Keratinocyte (primary cell): ENCODE measurements around the gene SMCO1. TPM values are rescaled to one million over a fixed set of nuclear protein-coding genes. Genes with fewer than 3 reads are reported as not detected.

Experiments used
- DNase-seq: peaks from one replicate; pipeline ENCODE4 v3.0.0-alpha.2; 2011; ENCODE audit warnings: low read depth, missing footprints, low spot score
- FAIRE-seq: peaks from 2 replicates; lab custom pipeline; 2011; peaks lifted over from hg19 to GRCh38; lab: Jason Lieb, UNC
- H2AFZ ChIP-seq: 2 replicates; pipeline ENCODE4 v1.6.0; 2012; ENCODE audit warnings: low read length, control low read depth, inconsistent platforms; ENCODE audit not compliant: control insufficient read depth
- H3K27ac ChIP-seq: 2 replicates; pipeline ENCODE4 v1.5.1; 2011; ENCODE audit warnings: low read length; ENCODE audit not compliant: control insufficient read depth, insufficient read depth
- H3K27me3 ChIP-seq: 3 replicates; pipeline ENCODE4 v1.6.0; 2011; ENCODE audit warnings: low read length; ENCODE audit not compliant: control insufficient read depth, insufficient read depth; ENCODE audit errors: extremely low read depth
- H3K36me3 ChIP-seq, 2 experiments: 2 replicates in 1 of 2; 3 replicates in 1 of 2; pipeline ENCODE4 v1.5.1; 2011; ENCODE audit warnings: low read length in 2 of 2, mild to moderate bottlenecking in 1 of 2; ENCODE audit not compliant: control insufficient read depth in 2 of 2, insufficient read depth in 2 of 2; ENCODE audit errors: extremely low read depth in 1 of 2
- H3K4me1 ChIP-seq: 3 replicates; pipeline ENCODE4 v1.5.1; 2011; ENCODE audit warnings: low read length; ENCODE audit not compliant: control insufficient read depth, insufficient read depth; ENCODE audit errors: extremely low read depth
- H3K4me2 ChIP-seq: 3 replicates; pipeline ENCODE4 v1.6.0; 2011; ENCODE audit warnings: low read depth, low read length; ENCODE audit not compliant: control insufficient read depth, insufficient read depth; ENCODE audit errors: extremely low read depth
- H3K4me3 ChIP-seq, 3 experiments: fragments of 200-600 bp in 1 of 3; sonication (generic) in 1 of 3; 2 replicates in 2 of 3; 3 replicates in 1 of 3; pipeline ENCODE4 v1.5.1; 2011 to 2016; ENCODE audit warnings: low read length in 3 of 3, mild to moderate bottlenecking in 3 of 3, control low read depth in 2 of 3, inconsistent platforms in 1 of 3, low read depth in 1 of 3, mixed read lengths in 1 of 3, mixed run types in 1 of 3, moderate library complexity in 1 of 3; ENCODE audit not compliant: control insufficient read depth in 2 of 3, insufficient read depth in 2 of 3; ENCODE audit errors: extremely low read depth in 1 of 3
- H3K79me2 ChIP-seq: 2 replicates; pipeline ENCODE4 v1.6.0; 2012; ENCODE audit warnings: low read length; ENCODE audit not compliant: control insufficient read depth, insufficient read depth
- H3K9ac ChIP-seq: 3 replicates; pipeline ENCODE4 v1.6.0; 2011; ENCODE audit warnings: low read length; ENCODE audit not compliant: control insufficient read depth, insufficient read depth; ENCODE audit errors: extremely low read depth
- H3K9me1 ChIP-seq: 3 replicates; pipeline ENCODE4 v1.6.0; 2011; ENCODE audit warnings: low read length; ENCODE audit not compliant: control insufficient read depth, insufficient read depth; ENCODE audit errors: extremely low read depth
- H3K9me3 ChIP-seq: 2 replicates; pipeline ENCODE4 v1.5.1; 2012; ENCODE audit warnings: low read depth, low read length; ENCODE audit not compliant: control insufficient read depth
- H4K20me1 ChIP-seq: 3 replicates; pipeline ENCODE4 v1.6.0; 2011; ENCODE audit warnings: low read length; ENCODE audit not compliant: control insufficient read depth, insufficient read depth; ENCODE audit errors: extremely low read depth
- EZH2 ChIP-seq: IDR thresholded peaks from one replicate; pipeline ENCODE4 v1.6.1; 2012; ENCODE audit warnings: inconsistent platforms, mild to moderate bottlenecking, low read length, moderate library complexity
- dilution Hi-C: fragments of 300-500 bp; cut with MboI; formaldehyde crosslinking; loops from one replicate; pipeline ENCODE4 v1.7.0; 2020; ENCODE audit warnings: low sequenced_read_pairs; ENCODE audit not compliant: extremely low pct_ligation_motif_present
- polyA plus RNA-seq, 5 experiments: library from polyadenylated mRNA; depleted of rRNA in 3 of 5; stranded (reverse) in 3 of 5; stranded (forward) in 1 of 5; unstranded in 1 of 5; fragments of >200 nt; gene quantifications; 1 replicate in 1 of 5; 2 replicates in 3 of 5; 3 replicates in 1 of 5; pipeline versions ENCODE4 v1.2.1 to v1.2.3, GENCODE V29; 2011 to 2012; ENCODE audit warnings: missing spikeins in 2 of 5, low read depth in 1 of 5, low replicate concordance in 1 of 5
- TF ChIP-seq, protein P1 (sequence below), 3 experiments: IDR thresholded peaks in 1 of 3; conservative IDR thresholded peaks in 1 of 3; optimal IDR thresholded peaks in 1 of 3; 2 replicates in 2 of 3; 3 replicates in 1 of 3; pipeline versions ENCODE3 to v1.5.1; 2011; ENCODE audit warnings: low read length in 3 of 3, mild to moderate bottlenecking in 3 of 3, moderate library complexity in 2 of 3, control low read depth in 1 of 3, inconsistent platforms in 1 of 3; ENCODE audit not compliant: insufficient read depth in 2 of 3; ENCODE audit errors: extremely low read depth in 1 of 3

Gene SMCO1
- polyA plus RNA-seq, 1 donor (not counting 4 experiments of a cell fraction or from before 2014, with no cell fraction given), result not detected

DNA sequence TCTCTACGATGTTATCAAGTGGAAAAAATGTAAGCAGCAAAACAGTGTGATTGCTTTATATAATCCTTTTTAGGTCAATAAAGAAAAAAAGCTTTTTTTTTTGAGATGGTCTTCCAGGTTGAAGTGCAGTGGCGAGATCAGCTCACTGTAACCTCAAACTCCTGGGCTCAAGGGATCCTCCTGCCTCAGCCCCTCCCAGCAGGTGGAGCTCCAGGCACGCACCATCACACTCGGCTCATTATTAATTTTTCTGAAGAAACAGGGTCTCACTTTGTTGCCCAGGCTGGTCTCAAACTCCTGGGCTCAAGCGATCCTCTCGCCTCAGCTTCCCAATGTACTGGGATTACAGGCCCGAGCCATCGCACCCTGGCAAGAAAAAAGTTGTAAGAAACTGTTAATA lies 28.9 kb downstream of the SMCO1 start:
- dilution Hi-C loops, result no loop called here
- FAIRE-seq, result no peak
- Histone ChIP-seq H3K27me3 (no peaks in the 10 kb centered on the region), H3K79me2 (peaks cover 25% of the 10 kb centered on the region), H3K4me3 (no peak overlapping the region), H3K4me2 (no peak overlapping the region), H2AFZ (no peak overlapping the region), H4K20me1 (no peaks in the 10 kb centered on the region), H3K4me1 (no peaks in the 10 kb centered on the region), H3K9ac (no peak overlapping the region), H3K36me3 (peaks cover 17% of the 10 kb centered on the region in 2 experiments), H3K27ac (no peak overlapping the region), H3K9me3 (no peaks in the 10 kb centered on the region), H3K9me1 (no peaks in the 10 kb centered on the region)
- no peak for DNase-seq
- no peak for TF ChIP-seq EZH2
- TF ChIP-seq, protein P1, sequence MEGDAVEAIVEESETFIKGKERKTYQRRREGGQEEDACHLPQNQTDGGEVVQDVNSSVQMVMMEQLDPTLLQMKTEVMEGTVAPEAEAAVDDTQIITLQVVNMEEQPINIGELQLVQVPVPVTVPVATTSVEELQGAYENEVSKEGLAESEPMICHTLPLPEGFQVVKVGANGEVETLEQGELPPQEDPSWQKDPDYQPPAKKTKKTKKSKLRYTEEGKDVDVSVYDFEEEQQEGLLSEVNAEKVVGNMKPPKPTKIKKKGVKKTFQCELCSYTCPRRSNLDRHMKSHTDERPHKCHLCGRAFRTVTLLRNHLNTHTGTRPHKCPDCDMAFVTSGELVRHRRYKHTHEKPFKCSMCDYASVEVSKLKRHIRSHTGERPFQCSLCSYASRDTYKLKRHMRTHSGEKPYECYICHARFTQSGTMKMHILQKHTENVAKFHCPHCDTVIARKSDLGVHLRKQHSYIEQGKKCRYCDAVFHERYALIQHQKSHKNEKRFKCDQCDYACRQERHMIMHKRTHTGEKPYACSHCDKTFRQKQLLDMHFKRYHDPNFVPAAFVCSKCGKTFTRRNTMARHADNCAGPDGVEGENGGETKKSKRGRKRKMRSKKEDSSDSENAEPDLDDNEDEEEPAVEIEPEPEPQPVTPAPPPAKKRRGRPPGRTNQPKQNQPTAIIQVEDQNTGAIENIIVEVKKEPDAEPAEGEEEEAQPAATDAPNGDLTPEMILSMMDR (optimal IDR thresholded peaks at IDR 0.05 in 1 of 3, IDR thresholded peaks at IDR 0.05 in 1 of 3, conservative IDR thresholded peaks at IDR 0.05 in 1 of 3; ENCODE audit: extremely low read depth in 1 of 3, insufficient read depth in 2 of 3, low read length in 3 of 3), result peak; percentile 36 to 58 (median 39)

- H3K4me1 ChIP-seq, result no peaks in the 10 kb centered on the region
- dilution Hi-C loops, result no loop called here
- H3K27me3 ChIP-seq, result no peaks in the 10 kb centered on the region
- FAIRE-seq (no peak), DNase-seq (no peak)
- no peak overlapping the region for H3K4me2 ChIP-seq
- peaks cover 12 to 21% of the 10 kb centered on the region in 2 experiments for H3K36me3 ChIP-seq
- no peaks in the 10 kb centered on the region for H4K20me1 ChIP-seq
- TF ChIP-seq EZH2, result no peak
- TF ChIP-seq, protein P1 (optimal IDR thresholded peaks at IDR 0.05 in 1 of 3, IDR thresholded peaks at IDR 0.05 in 1 of 3, conservative IDR thresholded peaks at IDR 0.05 in 1 of 3; ENCODE audit: extremely low read depth in 1 of 3, insufficient read depth in 2 of 3, low read length in 3 of 3), result no peak
- H3K79me2 ChIP-seq, result no peaks in the 10 kb centered on the region
- H2AFZ ChIP-seq, result no peak overlapping the region
- no peak overlapping the region for H3K27ac ChIP-seq
- no peaks in the 10 kb centered on the region for H3K9me3 ChIP-seq
- H3K9ac ChIP-seq, result no peak overlapping the region
- no peak overlapping the region for H3K4me3 ChIP-seq
- H3K9me1 ChIP-seq, result no peaks in the 10 kb centered on the region
Measured at GRCh38 chr3:196477678-196478077, 37.5 kb downstream of the SMCO1 start.
